Natural killer cell treated with Interleukin-12 subunit alpha and Interleukin-12 subunit beta and Interleukin-15 and Interleukin-18, amount 100 ng/mL, for 72 hours (primary cell): ENCODE data around the gene CCR6. TPM values are rescaled to one million over a fixed set of nuclear protein-coding genes. Genes with fewer than 3 reads are reported as not detected.

Experiments
- ATAC-seq, 2 donors: fragments of 150-1000 bp; cut with Tn5 transposase in 1 of 2; sonication (Bioruptor Pico), chemical (Tn5 transposase) in 1 of 2; 2 replicates each; pipeline ENCODE4 v1.10.0; 2021
- DNase-seq: peaks from one replicate; pipeline ENCODE4 v3.0.0; 2022; ENCODE audit warnings: low spot score
- H3K27ac Mint-ChIP-seq, 2 donors: 1 replicate in 1 of 2; 2 replicates in 1 of 2; pipeline ENCODE4 v1.8.0; 2022; ENCODE audit warnings: mixed read lengths in 2 of 2, mild to moderate bottlenecking in 1 of 2, moderate library complexity in 1 of 2
- H3K27me3 Mint-ChIP-seq, 2 donors: 1 replicate in 1 of 2; 2 replicates in 1 of 2; pipeline ENCODE4 v1.8.0; 2022; ENCODE audit warnings: mixed read lengths in 2 of 2
- H3K36me3 Mint-ChIP-seq: one replicate; pipeline ENCODE4 v1.8.0; 2022; ENCODE audit warnings: mixed read lengths
- H3K4me1 Mint-ChIP-seq, 2 donors: 1 replicate in 1 of 2; 2 replicates in 1 of 2; pipeline ENCODE4 v1.8.0; 2022; ENCODE audit warnings: low read depth in 2 of 2, mixed read lengths in 2 of 2, mild to moderate bottlenecking in 1 of 2
- H3K4me3 Mint-ChIP-seq: one replicate; pipeline ENCODE4 v1.8.0; 2022; ENCODE audit warnings: mixed read lengths
- H3K9me3 Mint-ChIP-seq: 2 replicates; pipeline ENCODE4 v1.8.0; 2022; ENCODE audit warnings: mixed read lengths
- total RNA-seq, 2 donors: library from RNA; stranded (reverse); gene quantifications; one replicate each; pipeline ENCODE4 v1.2.3, GENCODE V29; 2022

CCR6 gene
- total RNA-seq, 2 donors from 2014 or later: 0.17 TPM; not detected in 1

DNA sequence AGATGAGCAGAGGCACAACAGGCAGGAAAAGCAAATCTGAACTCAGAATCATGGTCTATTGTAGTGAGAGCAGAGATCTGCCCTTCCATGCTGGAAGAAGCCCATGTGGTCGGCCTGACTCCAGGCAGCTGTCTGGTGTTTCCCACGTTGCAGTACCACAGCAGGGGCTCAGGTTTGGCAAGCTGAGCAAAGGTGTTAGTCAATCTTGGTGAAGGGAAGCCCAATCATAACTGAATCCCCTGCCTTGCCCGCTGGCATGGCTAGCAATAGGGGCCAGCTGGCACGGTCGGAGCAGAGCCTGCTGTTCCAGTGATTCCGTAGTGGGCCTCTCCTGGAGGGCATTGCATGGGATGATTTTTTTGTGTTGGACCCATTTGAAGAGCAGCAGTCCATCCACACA, 17.8 kb upstream of the CCR6 start:
- no peak for DNase-seq

DNA sequence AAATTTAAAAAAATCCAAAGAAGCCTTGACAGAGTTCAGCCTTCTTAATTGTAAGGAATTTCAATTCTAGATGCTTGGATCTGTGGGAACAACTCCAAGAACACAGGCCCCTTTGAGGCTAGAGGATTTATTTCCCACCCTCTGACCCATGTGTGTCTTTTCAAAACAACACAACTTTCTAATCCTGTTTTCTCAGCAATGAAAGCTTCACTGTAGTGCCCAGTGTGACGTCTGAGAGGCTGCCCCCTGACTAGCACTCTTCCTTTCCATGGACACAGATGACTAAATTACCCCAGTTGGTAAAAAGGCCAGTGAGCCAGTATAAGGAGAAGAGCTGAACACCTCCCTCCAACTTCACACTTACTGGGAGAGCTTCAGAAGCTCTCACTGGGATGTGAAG, 16.5 kb upstream of the CCR6 start:
- Mint-ChIP-seq H3K36me3 (no peaks in the 10 kb centered on the region), H3K9me3 (no peaks in the 10 kb centered on the region), H3K4me1 (peaks cover 7 to 8% of the 10 kb centered on the region in 2 donors), H3K4me3 (no peak overlapping the region), H3K27ac (no peak overlapping the region), H3K27me3 (peaks cover 8 to 9% of the 10 kb centered on the region in 2 donors)
- ATAC-seq: no peak
- DNase-seq: no peak

More for the DNA sequence above, 17.8 kb upstream of the CCR6 start:
- Mint-ChIP-seq H3K4me3 (no peak overlapping the region), H3K9me3 (no peaks in the 10 kb centered on the region), H3K36me3 (no peaks in the 10 kb centered on the region), H3K4me1 (peaks cover 5 to 8% of the 10 kb centered on the region in 2 donors), H3K27ac (no peak overlapping the region), H3K27me3 (peaks cover 0 to 9% of the 10 kb centered on the region in 2 donors)
- no peak for ATAC-seq

GRCh38 chr6:167107787-167108186, 15.1 kb upstream of the CCR6 start:
- Mint-ChIP-seq H3K4me1 (peaks cover 9 to 21% of the 10 kb centered on the region in 2 donors), H3K36me3 (no peaks in the 10 kb centered on the region), H3K27me3 (peaks cover 16 to 19% of the 10 kb centered on the region in 2 donors), H3K4me3 (no peak overlapping the region), H3K27ac (no peak overlapping the region), H3K9me3 (no peaks in the 10 kb centered on the region)
- ATAC-seq (no peak), DNase-seq (no peak)

DNA sequence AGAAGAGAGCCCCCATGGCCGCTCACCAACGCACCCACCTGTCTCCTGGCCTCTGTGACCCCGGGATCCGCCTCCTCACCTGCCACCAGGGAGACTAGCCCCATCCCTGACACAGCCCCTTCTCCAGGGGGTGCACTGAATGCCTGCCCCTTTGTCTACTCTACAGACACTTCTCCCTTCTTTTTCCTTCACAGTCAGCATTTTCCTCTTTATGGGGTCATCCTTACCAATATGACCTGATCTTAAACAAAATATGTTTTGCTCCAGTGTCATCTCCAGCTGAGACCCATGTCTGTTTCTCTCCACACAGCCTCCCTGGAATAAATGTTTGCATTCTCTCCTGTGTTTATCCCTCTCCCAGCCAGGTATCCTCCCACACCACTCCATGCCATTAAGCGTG, 14.6 kb upstream of the CCR6 start:
- Mint-ChIP-seq H3K9me3 (no peaks in the 10 kb centered on the region), H3K27ac (no peak overlapping the region), H3K36me3 (no peaks in the 10 kb centered on the region), H3K4me3 (no peak overlapping the region), H3K4me1 (peaks cover 6 to 23% of the 10 kb centered on the region in 2 donors), H3K27me3 (peaks cover 16 to 19% of the 10 kb centered on the region in 2 donors)
- no peak for DNase-seq
- ATAC-seq: no peak

GRCh38 chr6:167109651-167110050, 13.2 kb upstream of the CCR6 start:
- H3K4me1 Mint-ChIP-seq: peaks cover 3 to 20% of the 10 kb centered on the region in 2 donors
- DNase-seq (no peak), ATAC-seq (no peak)
- no peaks in the 10 kb centered on the region for H3K36me3 Mint-ChIP-seq
- no peaks in the 10 kb centered on the region for H3K9me3 Mint-ChIP-seq
- H3K27ac Mint-ChIP-seq: no peak overlapping the region
- H3K4me3 Mint-ChIP-seq: no peak overlapping the region
- H3K27me3 Mint-ChIP-seq: peaks cover 20 to 26% of the 10 kb centered on the region in 2 donors

DNA sequence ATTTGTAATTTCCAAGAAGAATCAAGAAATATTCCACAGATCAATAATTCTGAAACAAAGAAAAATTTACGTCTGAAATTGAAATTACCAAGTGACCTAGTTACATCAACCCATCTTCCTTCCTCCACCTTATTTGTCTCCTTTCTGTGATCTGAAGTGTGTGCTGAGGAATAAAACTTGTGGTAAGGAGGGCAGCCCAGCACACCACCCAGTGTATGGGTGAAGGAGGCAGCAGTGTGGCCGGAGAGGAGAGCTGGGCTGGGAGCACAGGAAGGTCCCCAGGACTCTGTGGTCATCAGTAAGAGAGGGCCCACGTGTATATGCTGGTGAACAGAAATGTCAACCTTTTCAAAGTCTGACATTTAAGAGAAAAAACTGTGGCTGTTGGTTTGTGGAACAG, 11.3 kb upstream of the CCR6 start:
- H3K27ac Mint-ChIP-seq: peak overlapping the region in 1 of 2 donors; percentile 72
- peaks cover 3 to 20% of the 10 kb centered on the region in 2 donors for H3K4me1 Mint-ChIP-seq
- peaks cover 26% of the 10 kb centered on the region in 2 donors for H3K27me3 Mint-ChIP-seq
- no peaks in the 10 kb centered on the region for H3K9me3 Mint-ChIP-seq
- no peak for DNase-seq
- H3K36me3 Mint-ChIP-seq: no peaks in the 10 kb centered on the region
- peak overlapping the region; percentile 78 for H3K4me3 Mint-ChIP-seq
- no peak for ATAC-seq

DNA sequence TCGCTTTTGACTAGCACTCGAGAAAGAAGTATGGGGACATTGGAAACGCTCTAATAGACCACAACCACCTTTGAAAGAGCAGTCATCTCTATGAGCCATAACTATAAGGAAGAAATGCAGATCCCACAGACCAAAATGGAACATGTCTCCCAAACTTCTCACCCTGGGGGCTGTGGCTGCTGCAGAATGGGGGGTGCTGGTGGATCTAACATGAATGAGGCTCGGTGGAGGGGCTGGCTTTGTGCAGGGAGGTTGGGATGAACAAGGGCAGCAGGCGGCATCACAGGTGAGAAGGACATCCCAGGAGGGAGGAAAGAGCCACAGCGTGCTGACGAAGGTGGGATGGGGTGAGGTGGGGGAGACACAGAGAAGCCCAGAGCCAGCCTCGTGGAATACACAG, 10.5 kb upstream of the CCR6 start:
- H3K9me3 Mint-ChIP-seq: no peaks in the 10 kb centered on the region
- DNase-seq (no peak), ATAC-seq (no peak)
- H3K27ac Mint-ChIP-seq: no peak overlapping the region
- peaks cover 3 to 20% of the 10 kb centered on the region in 2 donors for H3K4me1 Mint-ChIP-seq
- H3K27me3 Mint-ChIP-seq: peaks cover 26 to 27% of the 10 kb centered on the region in 2 donors
- peak overlapping the region; percentile 78 for H3K4me3 Mint-ChIP-seq
- H3K36me3 Mint-ChIP-seq: no peaks in the 10 kb centered on the region

DNA sequence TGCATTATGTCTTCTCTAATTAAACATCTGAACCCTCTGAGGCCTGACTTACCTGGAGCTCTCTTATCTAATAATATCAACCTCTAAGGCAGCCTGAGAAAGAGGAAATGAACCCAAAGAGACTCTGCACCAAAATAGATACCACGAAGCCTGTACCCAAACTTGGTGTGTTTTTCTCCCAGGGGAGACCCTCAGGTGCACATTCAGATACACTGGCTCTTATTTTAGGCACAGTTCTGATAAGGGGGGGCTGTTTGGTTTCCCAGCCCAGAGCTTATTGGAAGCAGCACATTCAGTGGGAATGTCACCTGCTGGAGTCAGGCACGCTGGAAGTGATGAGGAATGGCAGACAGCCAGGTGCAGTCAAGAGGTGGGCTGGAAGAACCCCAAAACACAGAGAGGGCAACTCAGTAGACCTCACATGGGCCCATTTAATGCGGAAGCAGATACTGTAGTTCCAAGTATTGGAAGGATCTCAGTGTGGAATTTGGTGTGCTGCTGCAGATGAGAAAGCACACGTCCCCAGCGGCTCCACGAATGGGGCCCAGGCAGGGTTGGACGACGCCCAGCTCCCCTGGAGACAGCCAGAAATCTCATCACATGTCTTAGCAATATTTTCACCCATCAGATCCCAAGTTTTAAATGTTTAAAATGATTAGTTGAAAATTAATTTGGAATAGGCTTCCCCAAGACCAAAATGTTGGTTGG, 9.7 kb upstream of the CCR6 start:
- peak overlapping the region; percentile 78 for H3K4me3 Mint-ChIP-seq

DNA sequence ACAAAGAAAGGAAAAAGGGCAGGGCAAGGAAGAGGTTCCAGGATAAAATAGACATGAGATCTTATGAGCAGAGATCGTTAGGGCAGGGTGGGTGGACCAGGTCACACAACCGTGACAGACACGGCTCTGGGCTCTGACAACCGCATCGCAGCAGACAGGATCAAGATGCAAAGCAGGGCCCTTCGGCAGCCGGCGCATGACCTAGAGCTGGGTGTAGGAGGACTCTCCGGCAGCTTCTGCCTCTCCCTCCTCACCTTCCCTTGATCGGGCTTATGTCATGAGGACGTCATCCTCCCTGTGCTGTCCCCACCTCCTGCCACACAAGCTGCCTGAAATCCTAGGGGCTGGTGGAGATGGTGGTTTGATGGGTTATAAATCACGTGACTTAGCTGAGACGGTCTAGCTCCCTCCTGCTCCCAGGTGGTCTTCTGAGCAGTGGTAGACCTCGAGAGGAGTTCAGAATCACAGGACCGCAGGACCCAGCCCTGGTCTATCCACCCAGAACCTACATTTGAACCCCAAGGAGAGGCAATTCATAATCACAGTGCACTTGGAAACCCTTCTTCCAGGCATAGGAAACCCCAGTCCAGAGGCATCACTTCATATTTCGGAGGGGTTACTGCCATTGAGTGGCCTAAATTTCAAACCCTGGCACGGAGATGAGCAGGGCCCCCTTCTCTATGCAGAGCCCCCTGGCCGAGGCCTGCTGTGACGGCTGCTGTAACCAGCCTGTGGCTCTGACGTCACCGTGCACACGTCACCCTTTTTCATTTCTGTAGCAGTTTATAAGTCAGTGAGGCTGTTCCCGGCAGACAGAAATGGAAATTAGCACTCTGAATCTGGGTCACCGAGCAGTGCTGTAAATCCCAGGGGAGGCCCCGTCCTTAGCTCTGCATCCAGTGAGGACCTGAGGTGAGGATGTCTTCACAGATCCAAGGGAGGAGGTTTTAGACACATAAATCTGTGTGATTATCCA, 8.7 kb upstream of the CCR6 start:
- DNase-seq (no peak), ATAC-seq (peak in 1 of 2 donors; percentile 69)
- Mint-ChIP-seq H3K27ac (peak overlapping the region in 1 of 2 donors; percentile 52), H3K9me3 (no peaks in the 10 kb centered on the region), H3K36me3 (no peaks in the 10 kb centered on the region), H3K4me3 (peak overlapping the region; percentile 38), H3K4me1 (peaks cover 10 to 36% of the 10 kb centered on the region in 2 donors), H3K27me3 (peaks cover 34 to 38% of the 10 kb centered on the region in 2 donors)

More for the DNA sequence above, 9.7 kb upstream of the CCR6 start:
- ATAC-seq (no peak), DNase-seq (no peak)
- peaks cover 3 to 26% of the 10 kb centered on the region in 2 donors for H3K4me1 Mint-ChIP-seq
- H3K27me3 Mint-ChIP-seq: peaks cover 28 to 33% of the 10 kb centered on the region in 2 donors
- H3K36me3 Mint-ChIP-seq: no peaks in the 10 kb centered on the region
- no peaks in the 10 kb centered on the region for H3K9me3 Mint-ChIP-seq
- no peak overlapping the region for H3K27ac Mint-ChIP-seq

- Mint-ChIP-seq H3K36me3 (no peaks in the 10 kb centered on the region), H3K4me1 (peaks cover 11 to 44% of the 10 kb centered on the region in 2 donors)
Measured at GRCh38 chr6:167115054-167115453, 7.8 kb upstream of the CCR6 start.

GRCh38 chr6:167116109-167116837, 6.6 kb upstream of the CCR6 start:
- Mint-ChIP-seq H3K27ac (no peak overlapping the region), H3K4me1 (peaks cover 18 to 54% of the 10 kb centered on the region in 2 donors)

More at GRCh38 chr6:167115054-167115453, 7.8 kb upstream of the CCR6 start:
- H3K27me3 Mint-ChIP-seq: peaks cover 33 to 38% of the 10 kb centered on the region in 2 donors
- ATAC-seq (no peak), DNase-seq (no peak)
- H3K27ac Mint-ChIP-seq: peak overlapping the region in 1 of 2 donors; percentile 52
- H3K9me3 Mint-ChIP-seq: no peaks in the 10 kb centered on the region
- peak overlapping the region; percentile 38 for H3K4me3 Mint-ChIP-seq

DNA sequence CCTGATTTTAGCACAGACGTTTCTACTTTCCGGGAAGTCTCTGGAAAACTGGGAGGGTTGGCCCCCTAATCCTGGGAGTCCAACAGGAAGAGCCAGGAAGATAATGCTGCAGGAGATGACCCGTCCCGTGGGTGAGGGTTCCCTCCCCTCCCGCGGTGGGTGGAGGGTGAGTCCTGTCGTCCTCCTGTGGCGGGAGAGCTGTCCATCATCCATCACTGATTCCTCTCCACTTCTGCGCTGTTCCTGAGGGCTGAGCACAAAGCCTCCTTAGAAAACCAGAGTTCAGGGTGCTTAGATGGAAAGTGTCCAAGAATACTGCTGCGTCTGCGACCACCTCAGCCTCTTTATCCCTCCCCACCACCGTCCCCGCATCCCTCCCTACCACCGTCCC, 6.1 kb upstream of the CCR6 start:
- Mint-ChIP-seq H3K4me3 (no peak overlapping the region), H3K9me3 (no peaks in the 10 kb centered on the region), H3K4me1 (peaks cover 21 to 54% of the 10 kb centered on the region in 2 donors), H3K27me3 (peaks cover 26 to 30% of the 10 kb centered on the region in 2 donors), H3K27ac (no peak overlapping the region), H3K36me3 (no peaks in the 10 kb centered on the region)
- no peak for DNase-seq
- no peak for ATAC-seq

More at GRCh38 chr6:167116109-167116837, 6.6 kb upstream of the CCR6 start:
- no peaks in the 10 kb centered on the region for H3K9me3 Mint-ChIP-seq
- no peak overlapping the region for H3K4me3 Mint-ChIP-seq
- H3K36me3 Mint-ChIP-seq: no peaks in the 10 kb centered on the region
- DNase-seq: no peak
- ATAC-seq: no peak
- peaks cover 32 to 33% of the 10 kb centered on the region in 2 donors for H3K27me3 Mint-ChIP-seq

DNA sequence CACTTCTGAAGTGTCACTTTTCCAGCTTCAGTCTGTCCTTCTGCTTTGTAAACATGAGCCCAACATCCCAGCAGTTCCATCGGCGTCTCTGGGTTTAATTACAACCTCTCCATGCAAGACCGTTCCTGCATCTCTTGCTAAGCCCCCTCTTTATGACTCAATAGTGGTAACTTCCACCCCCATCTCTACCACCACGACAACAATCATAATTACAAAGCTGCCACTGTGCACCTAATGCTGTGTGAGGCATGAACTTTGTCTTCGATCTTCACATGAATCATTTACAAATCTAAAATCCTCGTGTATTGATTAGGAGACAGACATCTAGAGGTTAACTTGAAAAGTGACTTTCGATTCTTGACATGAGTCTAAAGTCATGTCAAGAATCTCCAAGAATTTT, 4.9 kb upstream of the CCR6 start:
- ATAC-seq: no peak
- no peaks in the 10 kb centered on the region for H3K36me3 Mint-ChIP-seq
- no peaks in the 10 kb centered on the region for H3K9me3 Mint-ChIP-seq
- H3K27ac Mint-ChIP-seq: no peak overlapping the region
- H3K4me1 Mint-ChIP-seq: peaks cover 29 to 54% of the 10 kb centered on the region in 2 donors
- no peak overlapping the region for H3K4me3 Mint-ChIP-seq
- DNase-seq: no peak
- peaks cover 19 to 26% of the 10 kb centered on the region in 2 donors for H3K27me3 Mint-ChIP-seq
